Loucy (cell line): ENCODE data around the gene ST3GAL6.

Experiments
- H2AFZ ChIP-seq: fragments of 200-600 bp; sonication (generic); 2 replicates; pipeline ENCODE4 v1.6.0; 2016; ENCODE audit warnings: antibody characterized with exemption, mild to moderate bottlenecking, low read length, moderate library complexity
- H3F3A ChIP-seq: fragments of 200-600 bp; 2 replicates; pipeline ENCODE4 v1.6.0; 2016; ENCODE audit warnings: antibody characterized with exemption, low read depth, mild to moderate bottlenecking
- H3K27me3 ChIP-seq: fragments of 200-600 bp; sonication (generic); 2 replicates; pipeline ENCODE4 v1.6.1; 2014; ENCODE audit warnings: low read length, mild to moderate bottlenecking; ENCODE audit not compliant: insufficient read depth, poor library complexity, severe bottlenecking
- H3K36me3 ChIP-seq: fragments of 200-600 bp; sonication (generic); 2 replicates; pipeline ENCODE4 v1.6.1; 2016; ENCODE audit warnings: low read length; ENCODE audit not compliant: insufficient read depth
- H3K4me1 ChIP-seq: fragments of 200-600 bp; sonication (generic); 2 replicates; pipeline ENCODE4 v1.5.1; 2014; ENCODE audit warnings: low read length, mild to moderate bottlenecking; ENCODE audit not compliant: insufficient read depth, poor library complexity, severe bottlenecking
- H3K4me2 ChIP-seq: fragments of 200-600 bp; sonication (generic); 2 replicates; pipeline ENCODE4 v1.6.0; 2014; ENCODE audit warnings: antibody characterized with exemption, low read length, low read depth, mild to moderate bottlenecking; ENCODE audit not compliant: poor library complexity, severe bottlenecking
- H3K4me3 ChIP-seq: fragments of 200-600 bp; sonication (generic); 2 replicates; pipeline ENCODE4 v1.5.1; 2014; ENCODE audit warnings: low read length, mild to moderate bottlenecking, mixed read lengths; ENCODE audit not compliant: poor library complexity, severe bottlenecking
- H3K79me2 ChIP-seq: fragments of 200-600 bp; sonication (generic); 2 replicates; pipeline ENCODE4 v1.6.1; 2014; ENCODE audit warnings: low read length; ENCODE audit not compliant: insufficient read depth
- H3K9ac ChIP-seq: fragments of 200-600 bp; sonication (generic); 2 replicates; pipeline ENCODE4 v1.6.0; 2014; ENCODE audit warnings: mild to moderate bottlenecking, low read depth, low read length, moderate library complexity; ENCODE audit not compliant: poor library complexity, severe bottlenecking
- H3K9me2 ChIP-seq: fragments of 200-600 bp; sonication (generic); replicated peaks from 2 replicates; pipeline ENCODE4 v1.6.1; 2016; ENCODE audit warnings: low read depth, low read length, mixed read lengths
- H3K9me3 ChIP-seq: fragments of 200-600 bp; sonication (generic); 2 replicates; pipeline ENCODE4 v1.6.1; 2014; ENCODE audit warnings: mild to moderate bottlenecking, antibody characterized with exemption, low read length, low read depth; ENCODE audit not compliant: insufficient read depth
- H4K20me1 ChIP-seq: fragments of 200-600 bp; sonication (generic); 2 replicates; pipeline ENCODE4 v1.6.0; 2014; ENCODE audit warnings: antibody characterized with exemption, low read length, mild to moderate bottlenecking; ENCODE audit not compliant: insufficient read depth, poor library complexity, severe bottlenecking
- EZH2phosphoT487 ChIP-seq: fragments of 200-600 bp; IDR thresholded peaks from 2 replicates; pipeline ENCODE4 v1.6.1; 2018; ENCODE audit warnings: antibody characterized with exemption, mild to moderate bottlenecking, moderate library complexity, borderline replicate concordance
- TF ChIP-seq, protein P1 (sequence below): fragments of 200-600 bp; sonication (generic); conservative IDR thresholded peaks from 2 replicates; pipeline ENCODE4 v1.5.1; 2014; ENCODE audit warnings: mild to moderate bottlenecking, antibody characterized with exemption, low read length

Gene ST3GAL6

DNA sequence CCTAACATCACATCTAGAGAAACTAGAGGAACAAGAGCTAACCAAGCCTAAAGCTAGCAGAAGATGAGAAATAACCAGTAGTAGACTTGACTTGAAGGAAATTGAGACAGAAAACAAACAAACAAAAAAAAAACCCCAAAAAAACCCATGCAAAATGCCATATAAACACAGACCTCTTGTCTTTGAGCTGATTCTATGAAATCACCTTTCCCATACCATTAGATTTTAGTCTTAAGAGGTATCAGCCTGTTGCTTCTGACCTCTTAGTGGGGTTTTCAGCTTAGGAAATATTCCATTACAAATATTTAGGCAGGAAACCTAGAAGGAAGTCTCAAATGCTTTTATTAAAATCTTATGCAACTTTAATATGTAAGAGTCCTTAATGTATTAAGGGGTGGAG, 23.9 kb upstream of the ST3GAL6 start:
- Histone ChIP-seq H3K9ac (no peak overlapping the region), H3K4me1 (no peaks in the 10 kb centered on the region), H3K4me3 (no peak overlapping the region), H3K27me3 (peaks cover 12% of the 10 kb centered on the region), H3K4me2 (no peak overlapping the region), H4K20me1 (no peaks in the 10 kb centered on the region), H3K79me2 (no peaks in the 10 kb centered on the region), H2AFZ (no peak overlapping the region), H3K9me2 (no peaks in the 10 kb centered on the region), H3K9me3 (no peaks in the 10 kb centered on the region), H3F3A (no peaks in the 10 kb centered on the region), H3K36me3 (no peaks in the 10 kb centered on the region)
- no peak for TF ChIP-seq EZH2phosphoT487
- TF ChIP-seq, protein P1, sequence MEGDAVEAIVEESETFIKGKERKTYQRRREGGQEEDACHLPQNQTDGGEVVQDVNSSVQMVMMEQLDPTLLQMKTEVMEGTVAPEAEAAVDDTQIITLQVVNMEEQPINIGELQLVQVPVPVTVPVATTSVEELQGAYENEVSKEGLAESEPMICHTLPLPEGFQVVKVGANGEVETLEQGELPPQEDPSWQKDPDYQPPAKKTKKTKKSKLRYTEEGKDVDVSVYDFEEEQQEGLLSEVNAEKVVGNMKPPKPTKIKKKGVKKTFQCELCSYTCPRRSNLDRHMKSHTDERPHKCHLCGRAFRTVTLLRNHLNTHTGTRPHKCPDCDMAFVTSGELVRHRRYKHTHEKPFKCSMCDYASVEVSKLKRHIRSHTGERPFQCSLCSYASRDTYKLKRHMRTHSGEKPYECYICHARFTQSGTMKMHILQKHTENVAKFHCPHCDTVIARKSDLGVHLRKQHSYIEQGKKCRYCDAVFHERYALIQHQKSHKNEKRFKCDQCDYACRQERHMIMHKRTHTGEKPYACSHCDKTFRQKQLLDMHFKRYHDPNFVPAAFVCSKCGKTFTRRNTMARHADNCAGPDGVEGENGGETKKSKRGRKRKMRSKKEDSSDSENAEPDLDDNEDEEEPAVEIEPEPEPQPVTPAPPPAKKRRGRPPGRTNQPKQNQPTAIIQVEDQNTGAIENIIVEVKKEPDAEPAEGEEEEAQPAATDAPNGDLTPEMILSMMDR = no peak

DNA sequence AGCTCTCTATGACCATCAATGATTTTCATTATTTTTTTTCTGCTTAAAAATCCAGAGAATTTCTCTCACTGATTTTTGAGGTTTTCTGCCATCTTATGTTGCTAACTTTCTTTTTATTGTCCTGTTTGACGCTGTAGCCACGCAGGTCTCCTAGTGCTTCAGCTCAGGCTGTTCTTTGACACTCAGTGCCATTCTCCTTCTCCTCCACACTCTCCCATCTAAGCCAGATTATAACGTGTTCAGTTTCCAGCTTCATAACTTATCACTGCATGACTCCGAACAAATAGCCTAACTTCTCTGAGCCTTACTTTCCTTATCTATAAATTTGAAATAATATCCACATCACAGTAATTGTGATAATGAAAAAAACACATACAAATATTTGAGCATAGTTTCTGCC, 22.8 kb upstream of the ST3GAL6 start:
- TF ChIP-seq, protein P1 = no peak
- TF ChIP-seq EZH2phosphoT487 = no peak
- no peaks in the 10 kb centered on the region for H3K36me3 ChIP-seq
- H3K4me3 ChIP-seq = no peak overlapping the region
- no peaks in the 10 kb centered on the region for H3K4me1 ChIP-seq
- no peaks in the 10 kb centered on the region for H4K20me1 ChIP-seq
- no peaks in the 10 kb centered on the region for H3K79me2 ChIP-seq
- H2AFZ ChIP-seq = no peak overlapping the region
- no peak overlapping the region for H3K4me2 ChIP-seq
- no peaks in the 10 kb centered on the region for H3F3A ChIP-seq
- peaks cover 2% of the 10 kb centered on the region for H3K27me3 ChIP-seq
- H3K9me2 ChIP-seq = no peaks in the 10 kb centered on the region
- no peaks in the 10 kb centered on the region for H3K9me3 ChIP-seq
- H3K9ac ChIP-seq = no peak overlapping the region

DNA sequence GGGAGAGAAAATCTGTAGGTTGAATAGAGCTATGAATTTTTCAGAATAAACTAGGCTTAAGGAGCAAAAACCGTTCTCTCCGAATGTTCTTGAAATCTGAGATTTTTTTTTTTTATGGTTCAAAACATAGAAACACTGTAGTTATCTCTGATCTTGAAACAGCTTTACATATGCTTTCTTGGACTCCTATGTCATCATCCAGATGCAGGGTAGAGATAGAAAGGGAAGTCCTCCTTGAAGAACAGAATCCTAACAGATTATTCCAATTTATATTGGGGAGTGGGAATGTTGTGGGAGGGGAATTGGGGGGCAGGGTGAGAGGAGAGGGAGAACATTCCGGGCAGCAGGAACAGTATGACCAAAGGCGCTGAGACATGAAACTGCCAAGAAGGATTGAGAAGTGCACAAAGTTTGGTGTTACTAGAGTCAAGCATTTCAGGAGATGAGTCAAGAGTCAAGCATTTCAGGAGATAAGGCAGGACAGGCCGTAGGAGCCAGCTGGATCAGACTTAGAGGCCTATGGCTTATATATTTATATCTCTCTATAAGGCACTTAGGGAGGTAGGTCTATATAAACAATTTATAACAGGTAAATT, 21.9 kb upstream of the ST3GAL6 start:
- no peak for TF ChIP-seq EZH2phosphoT487
- H3K9me2 ChIP-seq = no peaks in the 10 kb centered on the region
- H4K20me1 ChIP-seq = no peaks in the 10 kb centered on the region
- no peaks in the 10 kb centered on the region for H3K9me3 ChIP-seq
- H3F3A ChIP-seq = no peaks in the 10 kb centered on the region
- no peaks in the 10 kb centered on the region for H3K27me3 ChIP-seq
- no peak overlapping the region for H3K9ac ChIP-seq
- no peak overlapping the region for H2AFZ ChIP-seq
- no peak overlapping the region for H3K4me2 ChIP-seq
- no peak overlapping the region for H3K4me3 ChIP-seq
- no peaks in the 10 kb centered on the region for H3K79me2 ChIP-seq
- no peaks in the 10 kb centered on the region for H3K4me1 ChIP-seq
- no peaks in the 10 kb centered on the region for H3K36me3 ChIP-seq

DNA sequence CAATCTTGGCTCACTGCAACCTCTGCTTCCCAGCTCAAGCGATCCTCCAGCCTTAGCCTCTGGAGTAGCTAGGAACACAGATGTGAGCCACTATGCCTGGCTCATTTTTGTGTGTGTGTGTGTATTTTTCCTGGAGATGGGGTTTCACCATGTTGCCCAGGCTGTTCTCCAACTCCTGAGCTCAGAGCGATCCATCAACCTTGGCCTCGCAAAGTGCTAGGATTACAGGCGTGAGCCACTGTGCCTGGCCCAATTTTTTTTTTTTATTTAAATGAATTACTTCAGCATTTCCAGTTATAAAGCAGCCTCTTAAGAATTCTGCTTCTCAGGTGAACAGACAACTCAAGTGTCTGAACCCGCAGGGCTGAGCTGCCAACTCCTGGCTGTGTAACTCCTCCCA, 20.1 kb upstream of the ST3GAL6 start:
- H3K27me3 ChIP-seq = no peaks in the 10 kb centered on the region
- no peak overlapping the region for H3K9ac ChIP-seq
- H3F3A ChIP-seq = no peaks in the 10 kb centered on the region
- H3K9me3 ChIP-seq = no peaks in the 10 kb centered on the region
- H4K20me1 ChIP-seq = no peaks in the 10 kb centered on the region
- H3K4me1 ChIP-seq = no peaks in the 10 kb centered on the region
- no peak overlapping the region for H3K4me2 ChIP-seq
- H3K4me3 ChIP-seq = no peak overlapping the region
- no peaks in the 10 kb centered on the region for H3K79me2 ChIP-seq
- no peaks in the 10 kb centered on the region for H3K9me2 ChIP-seq
- H3K36me3 ChIP-seq = no peaks in the 10 kb centered on the region
- TF ChIP-seq EZH2phosphoT487 = no peak
- TF ChIP-seq, protein P1 = no peak
- H2AFZ ChIP-seq = no peak overlapping the region
